GM21526 (cell line): ENCODE measurements around the gene MTHFD2.
A peak's percentile ranks its signal among the peaks of the same experiment; 100 is the strongest.
"Not testable (repeated sequence)": the region's sequence is repeated elsewhere in the genome, so short reads cannot be mapped to it uniquely, and the experiment has no call there.

Source experiments
- ATAC-seq: cut with Tn5 transposase; IDR thresholded peaks from one replicate; pipeline ENCODE4 v1.9.1; 2021; ENCODE audit warnings: moderate library complexity; ENCODE audit not compliant: unreplicated experiment, low FRiP score

Gene MTHFD2

GRCh38 chr2:74194799-74195198, 3.6 kb upstream of the MTHFD2 start:
- ATAC-seq: no peak

DNA sequence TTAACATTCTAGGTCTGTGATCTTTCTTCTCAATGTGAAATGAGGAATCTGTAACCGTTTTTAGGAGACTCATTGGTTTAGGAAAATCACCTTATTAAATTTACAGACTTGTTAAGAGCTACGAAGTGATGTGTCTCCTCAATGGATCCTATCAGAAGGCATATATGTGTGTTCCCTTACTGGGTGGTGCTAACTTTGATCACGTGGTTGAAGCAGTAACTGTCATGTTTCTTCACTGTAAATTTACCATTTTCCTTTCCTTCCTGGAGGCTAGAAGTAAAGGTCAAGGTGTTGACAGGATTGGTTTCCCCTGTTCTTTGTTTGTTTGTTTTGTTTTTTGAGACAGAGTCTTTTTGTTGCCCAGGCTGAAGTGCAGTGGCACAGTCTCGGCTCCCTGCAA, 1.4 kb upstream of the MTHFD2 start:
- ATAC-seq: no peak

DNA sequence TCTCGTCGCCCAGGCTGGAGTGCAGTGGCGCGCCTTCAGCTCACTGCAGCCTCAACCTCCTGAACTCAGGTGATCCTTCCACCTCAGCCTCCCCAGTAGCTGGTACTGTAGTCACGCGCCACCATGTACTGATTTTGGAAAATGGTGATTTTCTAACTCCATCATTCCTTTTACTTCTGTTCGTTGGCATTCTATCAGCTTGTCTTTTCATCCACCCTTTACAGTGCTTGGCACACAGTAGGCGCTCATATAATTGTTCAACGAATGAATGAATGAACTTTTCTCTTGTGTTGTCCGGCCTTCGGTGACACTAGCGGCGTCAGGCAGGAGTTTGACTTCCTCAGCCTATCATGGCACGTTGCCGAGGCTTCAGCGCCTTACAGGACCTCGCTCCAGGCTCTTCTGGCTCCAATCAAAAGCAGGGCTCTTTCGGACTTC, 373 bp upstream of the MTHFD2 start:
- no peak for ATAC-seq

- ATAC-seq: no peak
Observed at GRCh38 chr2:74199275-74199701, 873 bp downstream of the MTHFD2 start.

- no peak for ATAC-seq
Observed at GRCh38 chr2:74199871-74200305, 1.5 kb downstream of the MTHFD2 start.

DNA sequence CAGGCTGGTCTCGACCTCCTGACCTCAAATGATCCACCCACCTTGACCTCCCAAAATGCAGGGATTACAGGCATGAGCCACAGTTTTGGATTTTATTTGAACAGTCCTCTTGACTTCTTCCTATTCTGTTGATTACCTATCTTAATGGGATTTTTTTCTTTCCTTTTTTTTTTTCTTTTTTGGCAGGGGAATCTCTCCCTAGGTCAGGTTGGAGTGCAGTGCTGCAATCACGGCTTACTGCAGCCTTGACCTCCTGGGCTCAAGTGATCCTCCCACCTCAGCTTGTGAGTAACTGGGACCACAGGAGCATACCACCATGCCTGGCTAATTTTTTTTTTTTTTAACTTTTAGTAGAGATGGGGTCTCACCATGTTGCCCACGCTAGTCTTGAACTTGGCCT, 2.8 kb downstream of the MTHFD2 start:
- ATAC-seq: no peak

DNA sequence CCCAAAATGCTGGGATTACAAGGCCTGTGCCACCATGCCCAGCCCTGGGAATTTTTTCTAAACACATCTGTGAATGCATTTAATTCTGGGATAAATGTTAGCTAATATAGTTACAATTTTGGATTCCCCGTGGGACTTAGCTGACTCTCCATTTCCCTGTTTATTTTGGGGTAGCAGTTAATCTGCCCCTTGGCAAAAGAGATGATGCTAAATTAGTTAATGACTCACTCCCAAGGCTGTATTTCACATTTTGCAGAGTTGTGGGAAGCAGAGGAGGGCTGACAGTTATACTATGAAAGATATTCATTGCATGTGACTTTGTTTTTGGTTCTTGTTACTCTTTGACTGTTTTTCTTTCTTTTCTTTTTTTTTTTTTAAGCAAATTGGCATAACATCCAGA, 3.2 kb downstream of the MTHFD2 start:
- no peak for ATAC-seq

DNA sequence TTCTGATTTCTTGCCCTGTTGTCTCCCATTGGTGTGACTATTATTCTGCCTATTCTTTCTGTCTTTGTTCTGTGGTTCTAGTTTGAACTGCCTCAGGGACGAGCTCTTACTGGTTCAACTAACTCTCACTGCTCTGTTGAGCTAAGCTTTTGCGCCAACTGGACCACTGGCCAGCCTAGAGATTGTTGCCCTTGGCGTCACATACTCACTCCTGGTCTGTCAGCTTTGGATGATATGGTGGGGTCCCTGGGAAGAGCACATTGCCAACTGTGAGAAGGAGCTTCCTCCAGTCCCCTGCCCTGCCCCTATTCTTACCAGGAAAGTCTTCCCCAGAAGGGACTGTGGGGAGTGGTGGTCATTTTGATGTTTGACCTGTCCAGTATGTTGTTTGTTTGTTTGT, 6.0 kb downstream of the MTHFD2 start:
- ATAC-seq: no peak

GRCh38 chr2:74205113-74205512, 6.7 kb downstream of the MTHFD2 start:
- no peak for ATAC-seq

DNA sequence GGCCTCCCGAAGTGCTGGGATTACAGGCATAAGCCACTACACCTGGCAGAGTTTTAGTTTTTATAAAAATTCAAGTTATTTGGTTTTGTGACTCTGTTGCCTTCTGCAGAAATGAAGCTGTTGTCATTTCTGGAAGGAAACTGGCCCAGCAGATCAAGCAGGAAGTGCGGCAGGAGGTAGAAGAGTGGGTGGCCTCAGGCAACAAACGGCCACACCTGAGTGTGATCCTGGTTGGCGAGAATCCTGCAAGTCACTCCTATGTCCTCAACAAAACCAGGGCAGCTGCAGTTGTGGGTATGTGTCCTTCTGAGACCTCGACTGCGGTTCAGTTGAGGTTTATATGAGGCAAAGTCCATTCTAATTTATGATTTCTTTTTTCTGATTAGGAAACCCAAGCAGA, 7.2 kb downstream of the MTHFD2 start:
- ATAC-seq: no peak

DNA sequence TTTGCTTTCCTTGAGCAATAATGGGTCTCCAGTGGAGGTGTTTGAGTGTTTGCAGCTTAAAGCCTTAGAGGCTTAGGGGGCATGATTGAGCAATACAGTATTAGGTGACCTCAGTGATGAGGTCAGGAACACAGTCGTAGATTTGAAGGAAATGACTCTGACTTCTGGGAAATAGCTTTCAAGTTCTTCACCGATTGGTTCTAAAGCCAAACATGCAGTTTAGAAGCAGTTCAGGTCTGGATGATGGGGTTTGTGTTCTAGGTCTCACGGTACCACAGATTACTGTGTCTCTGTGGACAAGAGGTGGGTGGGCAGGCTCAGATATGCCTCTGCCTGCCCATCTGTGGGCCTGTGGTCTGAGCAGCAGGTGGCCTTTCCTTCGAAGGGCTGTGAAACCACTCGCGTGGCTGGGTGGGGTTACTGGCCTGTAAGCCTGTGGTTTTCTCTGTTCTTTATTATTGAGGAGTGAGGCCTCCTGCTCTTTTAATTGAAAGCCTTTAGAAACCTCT, 7.8 kb downstream of the MTHFD2 start:
- peak; percentile 65 for ATAC-seq

DNA sequence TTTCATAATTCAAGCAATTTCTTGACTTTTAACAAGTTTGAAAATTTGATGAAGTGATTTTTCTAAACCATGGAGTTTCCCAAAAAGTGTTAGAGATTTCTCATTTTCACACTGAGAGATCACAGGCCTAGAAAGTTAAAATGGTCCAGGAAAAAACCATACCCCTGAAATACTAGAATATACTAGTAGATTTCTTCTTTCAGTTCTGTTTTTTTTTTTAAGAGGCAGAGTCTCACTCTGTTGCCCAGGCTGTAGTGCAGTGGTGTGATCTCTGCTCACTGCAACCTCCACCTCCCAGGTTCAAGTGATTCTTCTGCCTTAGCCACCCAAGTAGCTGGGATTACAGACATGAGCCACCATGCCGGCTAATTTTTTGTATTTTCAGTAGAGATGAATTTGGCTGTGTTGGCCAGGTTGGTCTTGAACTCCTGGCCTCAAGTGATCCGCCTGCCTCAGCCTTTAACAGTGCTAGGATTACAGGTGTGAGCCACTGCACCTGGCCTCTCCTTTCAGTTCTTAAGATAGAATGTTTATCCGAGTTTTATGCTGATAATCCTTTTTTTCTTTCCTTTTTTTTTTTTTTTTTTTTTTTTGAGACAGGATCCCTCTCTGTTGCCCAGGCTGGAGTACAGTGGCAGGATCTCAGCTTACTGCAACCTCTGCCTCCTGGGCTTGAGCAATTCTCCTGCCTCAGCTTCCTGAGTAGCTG, 14.4 kb downstream of the MTHFD2 start:
- no peak for ATAC-seq

DNA sequence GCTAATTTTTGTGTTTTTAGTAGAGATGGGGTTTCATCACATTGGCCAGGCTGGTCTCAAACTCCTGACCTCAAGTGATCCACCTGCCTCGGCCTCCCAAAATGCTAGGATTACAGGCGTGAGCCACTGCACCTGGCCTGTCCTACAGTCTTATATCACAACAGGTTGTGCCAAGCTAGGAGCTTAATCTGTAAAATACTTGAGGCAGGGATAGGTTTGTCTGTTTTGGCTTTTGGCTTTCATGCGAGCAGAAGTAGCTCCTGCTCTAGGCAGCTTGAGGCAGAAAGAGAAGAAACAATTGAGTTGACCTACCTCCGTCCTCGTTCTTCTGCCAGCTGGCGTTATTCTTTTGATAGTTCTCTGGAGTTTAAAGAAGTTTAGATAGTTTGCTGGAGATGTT, 17.4 kb downstream of the MTHFD2 start:
- not testable (repeated sequence) for ATAC-seq

- no peak for ATAC-seq
Observed at GRCh38 chr2:74216642-74217041, 18.2 kb downstream of the MTHFD2 start.

GRCh38 chr2:74219846-74220486, 21.6 kb downstream of the MTHFD2 start:
- ATAC-seq: no peak

DNA sequence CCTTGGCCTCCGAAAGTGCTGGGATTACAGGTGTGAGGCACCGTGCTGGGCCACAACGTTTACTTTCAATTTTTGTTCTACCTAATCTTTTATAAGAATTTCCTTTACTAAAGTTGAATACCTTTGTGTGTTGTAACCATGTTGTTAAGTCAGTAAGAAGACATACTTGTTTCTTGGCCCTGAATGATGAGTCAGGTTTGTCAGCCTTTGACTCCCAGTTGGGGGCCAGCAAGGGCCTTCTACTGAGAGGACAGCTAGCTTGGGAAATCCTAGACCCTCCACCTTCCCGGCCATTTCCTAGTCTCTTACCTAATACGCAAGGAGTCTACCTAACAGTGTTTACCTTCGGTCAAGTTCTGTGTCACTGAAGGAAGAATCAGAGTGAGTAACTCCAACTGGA, 22.7 kb downstream of the MTHFD2 start:
- ATAC-seq: no peak

DNA sequence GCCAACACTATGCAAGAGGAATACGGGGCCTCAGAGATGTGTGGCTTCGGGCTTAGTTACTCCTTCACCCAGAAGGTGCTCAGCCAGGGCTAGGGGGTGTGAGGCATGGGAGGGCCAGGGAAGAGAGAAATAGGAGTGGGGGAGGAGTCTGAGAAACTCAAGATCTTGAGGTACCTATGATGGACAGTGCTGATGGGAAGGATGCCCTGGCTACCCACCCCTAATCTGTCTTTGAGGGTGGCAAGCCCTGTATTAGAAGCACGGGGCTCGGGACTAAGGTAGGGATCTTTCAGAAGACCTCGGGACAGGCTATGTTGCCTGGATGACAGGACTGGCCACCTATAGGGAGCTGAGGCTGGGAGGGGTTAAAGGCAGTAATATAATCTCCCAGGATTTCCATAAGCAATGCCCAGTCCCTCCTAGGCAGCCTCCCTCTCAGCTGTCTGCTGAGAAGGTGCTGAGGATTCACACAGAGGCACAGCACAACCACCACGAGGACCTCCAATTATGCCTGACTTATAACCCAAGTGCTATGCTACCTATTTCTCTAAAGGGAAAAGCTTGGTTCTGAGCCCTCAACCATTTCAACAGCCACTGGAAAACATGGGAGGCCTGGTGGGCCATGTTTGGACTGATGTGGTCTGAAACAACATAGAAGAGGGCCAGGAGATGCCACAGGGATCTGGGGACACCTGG, 23.3 kb downstream of the MTHFD2 start:
- ATAC-seq: no peak

- no peak for ATAC-seq
Observed at GRCh38 chr2:74222300-74222650, 23.9 kb downstream of the MTHFD2 start.

DNA sequence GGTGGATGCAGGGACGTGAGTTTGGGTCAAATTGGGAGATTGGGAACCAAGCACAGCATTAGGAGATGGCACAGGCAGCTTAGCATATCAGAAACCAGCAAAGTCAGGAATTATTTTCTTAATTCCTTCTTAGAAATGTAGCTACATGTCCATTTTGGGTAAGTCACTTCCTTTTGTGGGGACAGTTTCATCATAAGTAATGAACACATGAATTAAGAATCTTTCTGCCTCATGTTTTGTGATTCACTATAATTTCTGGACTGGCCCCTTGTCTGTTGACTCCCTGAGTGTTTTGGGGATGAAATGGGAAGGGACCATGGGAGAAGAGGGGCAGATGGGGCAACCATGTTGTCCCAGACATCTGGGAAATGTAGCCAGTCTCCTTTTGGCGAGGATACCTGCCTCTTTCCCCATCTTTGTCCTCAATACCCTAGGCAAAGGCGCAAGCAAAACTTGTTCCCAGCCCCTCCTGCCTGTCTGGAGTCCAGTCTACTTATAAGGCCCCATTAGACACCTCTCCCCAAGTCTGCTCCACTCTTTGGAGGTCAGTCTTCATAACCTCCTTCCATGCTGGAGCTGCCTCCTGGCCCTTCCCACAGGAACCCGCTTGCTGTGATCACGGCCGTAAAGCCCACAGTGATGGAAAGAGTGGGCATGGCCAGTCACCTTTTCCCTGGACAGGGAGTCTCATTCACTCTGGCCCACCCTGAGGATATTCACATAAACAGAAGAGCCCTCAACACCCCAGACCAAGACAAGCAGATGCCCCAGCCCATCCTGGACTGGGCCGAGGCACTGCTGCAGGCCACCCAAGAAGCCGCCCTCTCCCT, 25.7 kb downstream of the MTHFD2 start:
- ATAC-seq: no peak

GRCh38 chr2:74225698-74226459, 27.5 kb downstream of the MTHFD2 start:
- no peak for ATAC-seq
